ENCODE measurements around the gene CFAP20DC.
"Not testable (repeated sequence)": the region's sequence is repeated elsewhere in the genome, so short reads cannot be mapped to it uniquely, and the experiment has no call there.

CFAP20DC gene

DNA sequence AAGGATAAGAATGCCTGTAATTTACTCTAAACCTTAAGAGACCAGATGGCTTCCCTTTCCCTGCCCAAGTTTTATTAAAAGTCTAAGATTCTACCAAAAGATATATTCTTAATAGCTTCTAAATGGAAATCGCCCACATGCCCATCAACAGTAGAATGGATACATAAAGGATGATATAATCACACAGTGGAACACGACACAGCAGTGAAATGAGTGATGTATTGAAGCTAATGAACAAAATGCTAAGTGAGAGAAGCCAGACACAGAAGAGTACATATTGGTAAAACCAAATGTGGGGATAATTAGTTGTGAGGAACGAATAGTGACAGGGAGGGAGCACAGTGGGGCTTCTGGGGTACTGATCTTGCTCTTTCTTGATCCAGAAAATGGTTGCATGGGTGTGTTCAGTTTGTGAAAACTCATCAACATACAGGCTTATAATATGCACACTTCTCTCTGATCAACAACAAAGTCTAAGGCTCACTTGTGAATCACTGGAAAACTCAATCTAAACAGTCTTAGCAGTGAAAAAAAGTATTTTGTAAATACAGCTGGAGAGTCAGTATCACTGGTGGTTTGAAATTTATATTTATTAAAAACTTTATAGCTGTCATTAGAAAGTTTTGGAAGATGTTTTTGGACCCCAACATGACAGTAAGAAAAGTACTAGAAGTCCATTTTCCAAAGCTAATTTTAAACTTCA, 212.5 kb downstream of the CFAP20DC start:
- TF ChIP-seq, protein P1, sequence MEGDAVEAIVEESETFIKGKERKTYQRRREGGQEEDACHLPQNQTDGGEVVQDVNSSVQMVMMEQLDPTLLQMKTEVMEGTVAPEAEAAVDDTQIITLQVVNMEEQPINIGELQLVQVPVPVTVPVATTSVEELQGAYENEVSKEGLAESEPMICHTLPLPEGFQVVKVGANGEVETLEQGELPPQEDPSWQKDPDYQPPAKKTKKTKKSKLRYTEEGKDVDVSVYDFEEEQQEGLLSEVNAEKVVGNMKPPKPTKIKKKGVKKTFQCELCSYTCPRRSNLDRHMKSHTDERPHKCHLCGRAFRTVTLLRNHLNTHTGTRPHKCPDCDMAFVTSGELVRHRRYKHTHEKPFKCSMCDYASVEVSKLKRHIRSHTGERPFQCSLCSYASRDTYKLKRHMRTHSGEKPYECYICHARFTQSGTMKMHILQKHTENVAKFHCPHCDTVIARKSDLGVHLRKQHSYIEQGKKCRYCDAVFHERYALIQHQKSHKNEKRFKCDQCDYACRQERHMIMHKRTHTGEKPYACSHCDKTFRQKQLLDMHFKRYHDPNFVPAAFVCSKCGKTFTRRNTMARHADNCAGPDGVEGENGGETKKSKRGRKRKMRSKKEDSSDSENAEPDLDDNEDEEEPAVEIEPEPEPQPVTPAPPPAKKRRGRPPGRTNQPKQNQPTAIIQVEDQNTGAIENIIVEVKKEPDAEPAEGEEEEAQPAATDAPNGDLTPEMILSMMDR (IDR thresholded peaks at IDR 0.05; ENCODE audit: extremely low read depth, missing control alignments), result no peak
- no peak for DNase-seq (ENCODE audit: low spot score)

DNA sequence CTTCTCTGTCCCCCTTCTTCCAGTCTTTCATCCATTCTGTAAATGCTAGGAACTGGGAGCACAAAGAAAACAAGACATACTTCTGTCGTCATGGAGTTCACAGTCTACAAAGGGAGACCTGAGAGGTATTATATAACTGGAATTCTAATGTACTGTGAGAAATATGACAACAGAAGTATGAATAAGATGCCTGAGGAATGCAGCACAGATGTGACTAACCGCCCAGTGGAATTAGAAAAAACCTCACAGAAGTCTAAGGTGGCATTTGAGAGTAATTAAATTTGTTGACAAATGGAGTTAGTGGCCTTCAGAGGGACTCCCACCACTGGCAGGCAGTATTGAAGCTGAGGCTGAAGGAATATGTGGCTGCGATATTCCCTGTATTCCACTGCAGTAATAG, 214.7 kb downstream of the CFAP20DC start:
- TF ChIP-seq, protein P1 (IDR thresholded peaks at IDR 0.05; ENCODE audit: extremely low read depth, missing control alignments), result no peak
- no peak for DNase-seq (ENCODE audit: low spot score)

DNA sequence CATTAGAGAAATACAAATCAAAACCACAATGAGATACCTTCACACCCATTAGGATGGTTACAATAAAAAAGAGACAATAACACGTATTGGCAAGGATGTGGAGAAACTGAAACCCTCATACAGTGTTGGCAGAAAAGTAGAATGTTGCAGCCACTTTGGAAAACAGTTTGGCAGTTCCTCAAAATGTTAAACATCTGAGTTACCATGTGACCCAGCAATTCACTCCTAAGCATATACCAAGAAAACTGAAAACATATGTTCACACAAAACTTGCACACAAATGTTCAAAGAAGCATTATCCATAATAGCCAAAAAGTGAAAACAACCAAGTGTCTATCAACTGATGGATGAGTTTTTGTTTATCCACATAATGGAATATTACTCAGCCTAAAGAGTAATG, 216.3 kb downstream of the CFAP20DC start:
- no peak for DNase-seq (ENCODE audit: low spot score)
- TF ChIP-seq, protein P1 (IDR thresholded peaks at IDR 0.05; ENCODE audit: extremely low read depth, missing control alignments), result no peak

DNA sequence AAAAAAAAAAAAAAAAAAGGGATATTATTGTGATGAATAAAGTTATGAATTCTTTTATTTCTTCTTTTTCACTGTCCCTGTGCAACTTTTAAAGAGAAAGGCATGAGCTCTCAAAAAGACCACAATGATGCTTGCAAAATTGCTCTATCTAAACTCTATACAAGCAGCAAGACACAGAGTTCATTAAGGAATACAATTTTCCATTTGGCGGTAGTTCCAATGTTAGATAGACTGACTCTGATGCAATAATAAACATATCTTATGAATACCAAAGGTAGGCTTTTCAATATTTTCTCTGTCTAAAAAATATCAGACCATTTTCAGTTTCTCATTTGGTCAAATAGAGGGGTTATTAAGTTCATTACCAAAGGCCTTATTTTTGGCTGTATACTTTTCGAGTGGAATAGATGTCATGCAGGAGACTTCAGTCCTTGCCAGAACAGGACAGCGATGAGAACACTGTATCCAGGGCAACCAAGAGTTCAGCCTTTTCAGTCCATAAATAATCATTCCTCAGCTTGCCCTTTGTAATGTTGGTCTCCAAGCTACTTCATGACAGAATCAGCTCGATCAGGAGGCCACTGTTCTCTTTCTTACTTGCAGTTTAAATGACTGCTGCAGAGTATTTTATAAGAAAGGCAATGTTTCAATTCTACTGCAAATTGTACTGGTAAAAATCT, 220.4 kb downstream of the CFAP20DC start:
- no peak for DNase-seq (ENCODE audit: low spot score)
- TF ChIP-seq, protein P1 (IDR thresholded peaks at IDR 0.05; ENCODE audit: extremely low read depth, missing control alignments), result no peak

DNA sequence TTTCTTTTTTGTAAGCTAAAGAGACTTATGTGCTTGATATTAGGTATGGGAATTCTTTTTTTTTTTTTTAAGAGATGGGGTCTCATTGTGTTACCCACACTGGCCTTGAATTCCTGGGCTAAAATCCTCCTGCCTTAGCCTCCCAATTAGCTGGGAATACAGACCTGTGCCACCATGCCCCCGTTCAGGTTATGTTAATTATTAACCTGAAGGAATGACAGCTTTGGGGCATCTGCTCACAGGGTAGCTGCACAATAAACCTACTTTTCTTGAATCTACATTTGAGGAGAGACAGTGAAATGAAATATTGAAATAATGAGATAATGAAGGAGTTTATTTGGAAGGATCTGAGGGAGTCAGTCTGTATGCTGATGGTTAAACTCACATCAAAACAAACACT, 225.0 kb downstream of the CFAP20DC start:
- TF ChIP-seq, protein P1 (IDR thresholded peaks at IDR 0.05; ENCODE audit: extremely low read depth, missing control alignments), result no peak
- DNase-seq (ENCODE audit: low spot score), result no peak

DNA sequence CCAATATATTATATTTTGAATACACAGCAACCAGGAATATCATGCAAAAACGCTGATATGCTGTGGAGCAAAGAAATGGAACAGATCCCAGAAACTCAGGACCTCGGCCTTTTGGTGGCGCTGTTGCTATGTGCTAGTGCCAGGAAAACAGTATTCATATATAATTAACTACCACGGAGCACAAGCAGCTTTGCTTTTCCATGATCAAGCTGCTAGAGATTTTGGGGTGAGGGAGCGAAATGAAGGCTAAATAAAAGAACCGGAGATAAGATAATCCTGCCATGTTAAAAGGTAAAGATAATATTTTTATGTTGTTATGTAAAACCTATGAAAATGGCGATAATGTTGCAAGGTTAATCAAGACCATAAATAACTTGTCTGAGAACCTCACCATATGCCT, 225.5 kb downstream of the CFAP20DC start:
- TF ChIP-seq, protein P1 (IDR thresholded peaks at IDR 0.05; ENCODE audit: extremely low read depth, missing control alignments), result peak; percentile 43
- DNase-seq (ENCODE audit: low spot score), result peak; percentile 33

DNA sequence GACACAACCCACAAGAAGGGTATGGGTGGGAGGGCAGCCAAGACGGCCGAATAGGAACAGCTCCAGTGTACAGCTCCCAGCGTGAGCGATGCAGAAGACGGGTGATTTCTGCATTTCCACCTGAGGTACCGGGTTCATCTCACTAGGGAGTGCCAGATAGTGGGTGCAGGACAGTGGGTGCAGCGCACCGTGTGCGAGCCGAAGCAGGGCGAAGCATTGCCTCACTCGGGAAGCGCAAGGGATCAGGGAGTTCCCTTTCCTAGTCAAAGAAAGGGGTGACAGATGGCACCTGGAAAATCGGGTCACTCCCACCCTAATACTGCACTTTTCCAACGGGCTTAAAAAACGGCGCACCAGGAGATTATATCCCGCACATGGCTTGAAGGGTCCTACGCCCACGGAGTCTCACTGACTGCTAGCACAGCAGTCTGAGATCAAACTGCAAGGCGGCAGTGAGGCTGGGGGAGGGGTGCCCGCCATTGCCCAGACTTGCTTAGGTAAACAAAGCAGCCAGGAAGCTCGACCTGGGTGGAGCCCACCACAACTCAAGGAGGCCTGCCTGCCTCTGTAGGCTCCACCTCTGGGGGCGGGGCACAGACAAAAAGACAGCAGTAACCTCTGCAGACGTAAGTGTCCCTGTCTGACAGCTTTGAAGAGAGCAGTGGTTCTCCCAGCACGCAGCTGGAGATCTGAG, 243.1 kb downstream of the CFAP20DC start:
- not testable (repeated sequence) for DNase-seq (ENCODE audit: low spot score)

Measured in GM20000 (cell line).